Trophoblast cell (in vitro differentiated cells and primary cell): Measurements from ENCODE around the gene PNMT.

Experiments used
- DNase-seq, 2 donors: peaks; one replicate each; pipeline ENCODE4 v3.0.0-alpha.2; 2016
- H2AFZ ChIP-seq: 2 replicates; pipeline ENCODE4 v1.6.1; 2013; ENCODE audit warnings: low read length, moderate library complexity, mild to moderate bottlenecking; ENCODE audit not compliant: insufficient read depth, poor library complexity
- H2AK5ac ChIP-seq: 2 replicates; pipeline ENCODE4 v1.6.1; 2013; ENCODE audit warnings: mild to moderate bottlenecking, low read length
- H2BK120ac ChIP-seq: 2 replicates; pipeline ENCODE4 v1.6.1; 2013; ENCODE audit warnings: low read length, mild to moderate bottlenecking, moderate library complexity; ENCODE audit not compliant: insufficient read depth, poor library complexity
- H2BK12ac ChIP-seq: 2 replicates; pipeline ENCODE4 v1.6.1; 2013; ENCODE audit warnings: mild to moderate bottlenecking, low read length, moderate library complexity
- H2BK5ac ChIP-seq: 2 replicates; pipeline ENCODE4 v1.6.1; 2013; ENCODE audit warnings: low read length, low read depth, moderate library complexity, mild to moderate bottlenecking; ENCODE audit not compliant: poor library complexity
- H3K14ac ChIP-seq: 2 replicates; pipeline ENCODE4 v1.6.1; 2013; ENCODE audit warnings: mild to moderate bottlenecking, low read length
- H3K18ac ChIP-seq: 2 replicates; pipeline ENCODE4 v1.6.1; 2013; ENCODE audit warnings: mild to moderate bottlenecking, low read length
- H3K23ac ChIP-seq: 2 replicates; pipeline ENCODE4 v1.6.1; 2013; ENCODE audit warnings: low read length
- H3K27ac ChIP-seq: 2 replicates; pipeline ENCODE4 v1.5.1; 2013; ENCODE audit warnings: low read depth, mild to moderate bottlenecking, inconsistent platforms, low read length, moderate library complexity
- H3K27me3 ChIP-seq: 2 replicates; pipeline ENCODE4 v1.6.1; 2013; ENCODE audit warnings: inconsistent platforms, mild to moderate bottlenecking, low read length, moderate library complexity; ENCODE audit not compliant: insufficient read depth
- H3K36me3 ChIP-seq, 2 experiments: 1 replicate in 1 of 2; 2 replicates in 1 of 2; pipeline ENCODE4 v1.6.1; 2013; ENCODE audit warnings: low read length in 2 of 2, mild to moderate bottlenecking in 2 of 2, moderate library complexity in 1 of 2; ENCODE audit not compliant: insufficient read depth in 2 of 2, control insufficient read depth in 1 of 2
- H3K4ac ChIP-seq: 2 replicates; pipeline ENCODE4 v1.6.1; 2013; ENCODE audit warnings: low read depth, mild to moderate bottlenecking, low read length, moderate library complexity
- H3K4me1 ChIP-seq, 2 experiments: 1 replicate in 1 of 2; 2 replicates in 1 of 2; pipeline ENCODE4 v1.6.1; 2013; ENCODE audit warnings: low read length in 2 of 2, mild to moderate bottlenecking in 2 of 2, moderate library complexity in 1 of 2; ENCODE audit not compliant: insufficient read depth in 2 of 2, control insufficient read depth in 1 of 2
- H3K4me2 ChIP-seq: 2 replicates; pipeline ENCODE4 v1.6.1; 2013; ENCODE audit warnings: inconsistent platforms, mild to moderate bottlenecking, low read length, moderate library complexity
- H3K4me3 ChIP-seq: 2 replicates; pipeline ENCODE4 v1.5.1; 2013; ENCODE audit warnings: mild to moderate bottlenecking, low read depth, low read length, inconsistent platforms
- H3K79me1 ChIP-seq: one replicate; pipeline ENCODE4 v1.6.1; 2013; ENCODE audit warnings: low read length
- H3K79me2 ChIP-seq: 2 replicates; pipeline ENCODE4 v1.6.1; 2013; ENCODE audit warnings: low read length, mild to moderate bottlenecking; ENCODE audit not compliant: control insufficient read depth, insufficient read depth, poor library complexity
- H3K9ac ChIP-seq: 2 replicates; pipeline ENCODE4 v1.6.1; 2013; ENCODE audit warnings: mild to moderate bottlenecking, low read length
- H3K9me3 ChIP-seq: 2 replicates; pipeline ENCODE4 v1.6.1; 2013; ENCODE audit warnings: low read depth, mild to moderate bottlenecking, control low read depth, inconsistent platforms, low read length; ENCODE audit not compliant: insufficient read depth
- H4K12ac ChIP-seq: 2 replicates; pipeline ENCODE4 v1.6.1; 2013; ENCODE audit warnings: low read depth, mild to moderate bottlenecking, low read length, moderate library complexity
- H4K8ac ChIP-seq: 2 replicates; pipeline ENCODE4 v1.6.1; 2013; ENCODE audit warnings: low read depth, mild to moderate bottlenecking, low read length, moderate library complexity
- H4K91ac ChIP-seq: one replicate; pipeline ENCODE4 v1.6.1; 2013; ENCODE audit warnings: low read depth, mild to moderate bottlenecking, low read length, moderate library complexity
- WGBS: extraction: QIAGEN DNeasy Blood & Tissue Kit; methylation state at CpG from one replicate; pipeline ENCODE4 v1.1.7; 2013; ENCODE audit warnings: missing lambda C conversion rate; ENCODE audit not compliant: insufficient read length, insufficient coverage; ENCODE audit errors: extremely low coverage; 5-methylcytosine and 5-hydroxymethylcytosine counted together

PNMT gene

DNA sequence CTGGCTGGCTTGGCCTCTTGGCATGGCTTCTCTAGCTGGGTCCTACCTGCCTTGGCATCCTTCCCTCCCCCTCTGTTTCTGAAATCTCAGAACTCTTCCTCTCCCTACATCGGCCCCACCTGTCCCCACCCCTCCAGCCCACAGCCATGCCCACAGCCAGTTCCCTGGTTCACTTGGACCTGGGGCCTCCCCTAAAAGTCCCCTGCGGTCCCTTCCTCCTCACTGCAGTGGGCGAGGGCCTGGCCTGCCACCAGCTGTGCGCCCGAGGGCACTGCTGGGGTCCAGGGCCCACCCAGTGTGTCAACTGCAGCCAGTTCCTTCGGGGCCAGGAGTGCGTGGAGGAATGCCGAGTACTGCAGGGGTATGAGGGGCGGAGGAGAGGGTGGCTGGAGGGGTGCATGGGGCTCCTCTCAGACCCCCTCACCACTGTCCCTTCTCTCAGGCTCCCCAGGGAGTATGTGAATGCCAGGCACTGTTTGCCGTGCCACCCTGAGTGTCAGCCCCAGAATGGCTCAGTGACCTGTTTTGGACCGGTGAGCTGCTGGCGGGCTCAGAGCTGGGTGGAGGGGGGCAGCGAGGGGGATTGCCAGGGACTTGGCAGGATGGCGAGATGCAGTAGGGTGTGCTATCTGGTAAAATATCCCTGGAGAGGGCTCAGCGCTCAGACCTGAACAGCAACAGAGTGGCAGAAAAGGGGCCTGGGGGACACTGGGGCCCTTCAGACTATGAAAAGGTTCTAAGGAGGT, 48.0 kb downstream of the PNMT start:
- Histone ChIP-seq H4K12ac (no peak overlapping the region), H3K79me2 (no peaks in the 10 kb centered on the region), H4K8ac (no peak overlapping the region), H3K79me1 (no peaks in the 10 kb centered on the region), H3K9ac (no peak overlapping the region), H3K4me2 (no peak overlapping the region), H2BK12ac (no peak overlapping the region), H2BK5ac (no peak overlapping the region), H3K18ac (no peak overlapping the region), H3K4ac (no peak overlapping the region), H2BK120ac (no peak overlapping the region), H3K9me3 (peaks cover 2% of the 10 kb centered on the region), H3K27ac (no peak overlapping the region), H3K36me3 (peaks cover 49 to 53% of the 10 kb centered on the region in 2 experiments), H3K14ac (no peak overlapping the region), H4K91ac (no peak overlapping the region), H3K4me1 (no peaks in the 10 kb centered on the region), H2AK5ac (no peak overlapping the region), H3K23ac (peak overlapping the region; percentile 73), H3K4me3 (no peak overlapping the region), H3K27me3 (no peaks in the 10 kb centered on the region), H2AFZ (no peak overlapping the region)
- DNase-seq, result no peak
- WGBS, result no CpG with 5 or more reads among the region's 15 CpGs

DNA sequence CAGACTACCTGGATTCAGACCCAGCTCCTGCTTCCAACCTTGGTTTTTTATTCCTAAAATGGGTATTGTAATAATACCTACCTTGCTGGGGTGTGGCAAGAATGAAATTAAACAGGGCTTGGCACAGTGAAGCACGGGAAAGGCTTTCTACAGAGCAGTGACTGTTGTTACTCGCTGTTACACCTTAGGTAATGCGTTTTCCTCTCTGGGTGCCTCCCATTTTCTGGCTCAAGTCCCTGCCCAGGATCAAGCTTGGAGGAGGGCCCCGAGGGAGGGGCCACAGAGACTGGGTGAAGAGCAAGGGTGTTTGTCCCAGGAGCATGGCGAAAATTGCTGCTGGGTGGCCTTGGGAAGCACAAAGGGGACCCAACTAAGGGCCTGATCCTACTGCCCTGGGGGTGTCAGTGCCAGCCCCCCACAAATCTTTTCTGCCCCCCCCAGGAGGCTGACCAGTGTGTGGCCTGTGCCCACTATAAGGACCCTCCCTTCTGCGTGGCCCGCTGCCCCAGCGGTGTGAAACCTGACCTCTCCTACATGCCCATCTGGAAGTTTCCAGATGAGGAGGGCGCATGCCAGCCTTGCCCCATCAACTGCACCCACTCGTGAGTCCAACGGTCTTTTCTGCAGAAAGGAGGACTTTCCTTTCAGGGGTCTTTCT, 48.8 kb downstream of the PNMT start:
- Histone ChIP-seq H3K4ac (no peak overlapping the region), H3K79me1 (no peaks in the 10 kb centered on the region), H3K36me3 (peaks cover 41 to 48% of the 10 kb centered on the region in 2 experiments), H2AK5ac (no peak overlapping the region), H4K91ac (no peak overlapping the region), H3K14ac (no peak overlapping the region), H4K8ac (no peak overlapping the region), H3K4me2 (no peak overlapping the region), H3K4me3 (no peak overlapping the region), H3K79me2 (no peaks in the 10 kb centered on the region), H3K27ac (no peak overlapping the region), H3K27me3 (no peaks in the 10 kb centered on the region), H2AFZ (no peak overlapping the region), H3K18ac (no peak overlapping the region), H2BK12ac (no peak overlapping the region), H3K9ac (no peak overlapping the region), H2BK120ac (no peak overlapping the region), H2BK5ac (no peak overlapping the region), H3K9me3 (no peaks in the 10 kb centered on the region), H3K4me1 (no peaks in the 10 kb centered on the region), H4K12ac (no peak overlapping the region), H3K23ac (no peak overlapping the region)
- no peak for DNase-seq
- WGBS, result no CpG with 5 or more reads among the region's 11 CpGs

- no peaks in the 10 kb centered on the region for H3K9me3 ChIP-seq
- no peak overlapping the region for H4K8ac ChIP-seq
- no peaks in the 10 kb centered on the region for H3K4me1 ChIP-seq
- no peak for DNase-seq
- H2BK120ac ChIP-seq, result no peak overlapping the region
- no peak overlapping the region for H3K23ac ChIP-seq
- no peaks in the 10 kb centered on the region for H3K27me3 ChIP-seq
- no peak overlapping the region for H3K4me3 ChIP-seq
- no peak overlapping the region for H3K4ac ChIP-seq
- H2AFZ ChIP-seq, result no peak overlapping the region
- no CpG with 5 or more reads among the region's 6 CpGs for WGBS
- no peaks in the 10 kb centered on the region for H3K79me2 ChIP-seq
- H3K27ac ChIP-seq, result no peak overlapping the region
- no peak overlapping the region for H3K4me2 ChIP-seq
- no peak overlapping the region for H2AK5ac ChIP-seq
- no peak overlapping the region for H4K91ac ChIP-seq
- no peak overlapping the region for H4K12ac ChIP-seq
- no peaks in the 10 kb centered on the region for H3K79me1 ChIP-seq
- no peak overlapping the region for H2BK12ac ChIP-seq
- no peak overlapping the region for H3K14ac ChIP-seq
- no peak overlapping the region for H2BK5ac ChIP-seq
- no peak overlapping the region for H3K9ac ChIP-seq
- H3K36me3 ChIP-seq, result peaks cover 37 to 45% of the 10 kb centered on the region in 2 experiments
- H3K18ac ChIP-seq, result no peak overlapping the region
These were observed 49.4 kb downstream of the PNMT start for GRCh38 chr17:39717660-39718059.

DNA sequence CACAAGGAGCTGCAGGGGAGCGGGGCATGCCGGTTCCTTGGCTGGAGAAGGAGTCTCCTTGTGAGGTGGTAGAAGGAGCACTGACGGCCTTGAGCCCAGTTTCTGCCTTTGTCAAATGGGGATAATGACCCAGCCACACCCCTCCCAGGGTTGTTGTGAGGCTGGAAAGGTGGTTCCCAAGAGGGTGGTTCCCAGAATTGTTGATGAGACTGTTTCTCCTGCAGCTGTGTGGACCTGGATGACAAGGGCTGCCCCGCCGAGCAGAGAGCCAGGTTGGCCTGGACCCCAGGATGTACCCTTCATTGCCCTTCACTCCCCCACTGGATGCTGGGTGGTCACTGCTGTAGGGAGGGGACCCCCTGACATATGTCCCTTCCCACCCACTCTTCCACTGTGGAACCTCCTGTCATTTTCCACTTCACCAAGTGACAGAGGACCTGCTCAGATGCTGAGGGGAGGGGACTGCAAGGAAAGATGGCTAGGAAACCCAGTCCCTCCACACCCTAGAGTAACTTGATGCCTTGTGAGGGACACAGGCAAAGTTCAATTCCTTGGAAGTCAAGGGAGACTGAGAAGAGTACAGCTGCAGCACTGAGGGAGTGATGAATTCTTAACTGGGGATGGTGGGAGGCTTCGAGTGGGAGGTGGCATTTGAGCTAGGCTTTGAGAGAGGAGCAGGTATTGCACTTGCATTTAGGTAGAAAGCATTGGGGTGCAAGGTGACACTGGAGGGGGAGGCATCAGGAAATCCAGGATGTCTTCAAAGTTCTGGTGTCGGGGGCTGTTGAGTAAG, 51.5 kb downstream of the PNMT start:
- no peak overlapping the region for H2AFZ ChIP-seq
- H2BK120ac ChIP-seq, result no peak overlapping the region
- H3K79me2 ChIP-seq, result no peaks in the 10 kb centered on the region
- no peak overlapping the region for H2BK12ac ChIP-seq
- H3K23ac ChIP-seq, result no peak overlapping the region
- no peak overlapping the region for H3K27ac ChIP-seq
- WGBS, result no CpG with 5 or more reads among the region's 7 CpGs
- H3K18ac ChIP-seq, result no peak overlapping the region
- no peak overlapping the region for H4K12ac ChIP-seq
- no peak overlapping the region for H3K14ac ChIP-seq
- H4K91ac ChIP-seq, result no peak overlapping the region
- no peak overlapping the region for H3K9ac ChIP-seq
- no peaks in the 10 kb centered on the region for H3K79me1 ChIP-seq
- peaks cover 51 to 54% of the 10 kb centered on the region in 2 experiments for H3K36me3 ChIP-seq
- no peak overlapping the region for H4K8ac ChIP-seq
- no peak for DNase-seq
- H2BK5ac ChIP-seq, result no peak overlapping the region
- no peak overlapping the region for H3K4me2 ChIP-seq
- no peaks in the 10 kb centered on the region for H3K27me3 ChIP-seq
- H3K4me3 ChIP-seq, result no peak overlapping the region
- H3K4me1 ChIP-seq, result no peaks in the 10 kb centered on the region
- H3K9me3 ChIP-seq, result peaks cover 2% of the 10 kb centered on the region
- H3K4ac ChIP-seq, result no peak overlapping the region
- no peak overlapping the region for H2AK5ac ChIP-seq
